ENCODE results near the gene PRKCD.

Gene PRKCD

DNA sequence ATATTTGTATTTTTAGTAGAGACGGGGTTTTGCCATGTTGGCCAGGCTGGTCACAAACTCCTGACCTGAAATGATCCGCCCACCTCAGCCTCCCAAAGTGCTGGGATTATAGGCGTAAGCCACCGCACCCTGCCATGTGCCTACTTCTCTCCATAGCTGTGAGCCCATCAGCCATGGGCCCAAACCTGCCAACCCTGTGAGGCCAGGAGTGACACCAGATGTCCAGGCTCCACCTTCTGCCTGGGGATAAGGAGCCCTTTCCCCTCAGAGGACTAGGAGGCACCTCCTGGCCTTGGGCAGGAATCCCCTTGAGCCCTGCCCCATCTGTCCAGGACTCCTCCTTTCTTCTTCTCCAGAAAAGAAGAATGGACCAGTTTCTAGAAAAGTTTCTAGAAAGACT is 16.6 kb upstream of the PRKCD start:
- Histone ChIP-seq H3K9me3 (ENCODE audit: low read depth, low read length) (no peaks in the 10 kb centered on the region), H3K9ac (ENCODE audit: insufficient read length) (no peak overlapping the region), H3K4me3 (no peak overlapping the region), H3K36me3 (ENCODE audit: insufficient read depth, low read length) (no peaks in the 10 kb centered on the region), H3K27ac (no peak overlapping the region)
- no peak for TF ChIP-seq FOXP2 (optimal IDR thresholded peaks at IDR 0.05; ENCODE audit: control extremely low read depth, extremely low read length, insufficient read depth)
- TF ChIP-seq POLR2AphosphoS5 (IDR thresholded peaks at IDR 0.05; ENCODE audit: borderline replicate concordance, low read depth, low read length), result no peak
- no peak for TF ChIP-seq EZH2 (IDR thresholded peaks at IDR 0.05)
- no peak for DNase-seq (ENCODE audit: low read depth, low spot score)

- H3K9me3 ChIP-seq (ENCODE audit: low read depth, low read length), result no peaks in the 10 kb centered on the region
- no peak overlapping the region for H3K27ac ChIP-seq
- H3K36me3 ChIP-seq (ENCODE audit: insufficient read depth, low read length), result no peaks in the 10 kb centered on the region
- no peak for DNase-seq (ENCODE audit: low read depth, low spot score)
- no peak overlapping the region for H3K4me3 ChIP-seq
- no peak overlapping the region for H3K9ac ChIP-seq (ENCODE audit: insufficient read length)
- TF ChIP-seq EZH2 (IDR thresholded peaks at IDR 0.05), result no peak
- no peak for TF ChIP-seq POLR2AphosphoS5 (IDR thresholded peaks at IDR 0.05; ENCODE audit: borderline replicate concordance, low read depth, low read length)
- TF ChIP-seq FOXP2 (optimal IDR thresholded peaks at IDR 0.05; ENCODE audit: control extremely low read depth, extremely low read length, insufficient read depth), result no peak
These were observed 15.9 kb upstream of the PRKCD start for GRCh38 chr3:53144862-53145712.

- no peak overlapping the region for H3K27ac ChIP-seq
- no peak for TF ChIP-seq EZH2 (IDR thresholded peaks at IDR 0.05)
- TF ChIP-seq FOXP2 (optimal IDR thresholded peaks at IDR 0.05; ENCODE audit: control extremely low read depth, extremely low read length, insufficient read depth), result no peak
- TF ChIP-seq POLR2AphosphoS5 (IDR thresholded peaks at IDR 0.05; ENCODE audit: borderline replicate concordance, low read depth, low read length), result no peak
- DNase-seq (ENCODE audit: low read depth, low spot score), result no peak
- H3K9me3 ChIP-seq (ENCODE audit: low read depth, low read length), result no peaks in the 10 kb centered on the region
- no peak overlapping the region for H3K9ac ChIP-seq (ENCODE audit: insufficient read length)
- no peak overlapping the region for H3K4me3 ChIP-seq
- no peaks in the 10 kb centered on the region for H3K36me3 ChIP-seq (ENCODE audit: insufficient read depth, low read length)
These were observed 15.3 kb upstream of the PRKCD start for GRCh38 chr3:53145713-53146080.

GRCh38 chr3:53146319-53146891 is 14.6 kb upstream of the PRKCD start:
- Histone ChIP-seq H3K9ac (ENCODE audit: insufficient read length) (no peak overlapping the region), H3K36me3 (ENCODE audit: insufficient read depth, low read length) (no peaks in the 10 kb centered on the region), H3K27ac (no peak overlapping the region), H3K9me3 (ENCODE audit: low read depth, low read length) (no peaks in the 10 kb centered on the region), H3K4me3 (no peak overlapping the region)
- no peak for TF ChIP-seq FOXP2 (optimal IDR thresholded peaks at IDR 0.05; ENCODE audit: control extremely low read depth, extremely low read length, insufficient read depth)
- TF ChIP-seq POLR2AphosphoS5 (IDR thresholded peaks at IDR 0.05; ENCODE audit: borderline replicate concordance, low read depth, low read length), result no peak
- no peak for TF ChIP-seq EZH2 (IDR thresholded peaks at IDR 0.05)
- DNase-seq (ENCODE audit: low read depth, low spot score), result no peak

DNA sequence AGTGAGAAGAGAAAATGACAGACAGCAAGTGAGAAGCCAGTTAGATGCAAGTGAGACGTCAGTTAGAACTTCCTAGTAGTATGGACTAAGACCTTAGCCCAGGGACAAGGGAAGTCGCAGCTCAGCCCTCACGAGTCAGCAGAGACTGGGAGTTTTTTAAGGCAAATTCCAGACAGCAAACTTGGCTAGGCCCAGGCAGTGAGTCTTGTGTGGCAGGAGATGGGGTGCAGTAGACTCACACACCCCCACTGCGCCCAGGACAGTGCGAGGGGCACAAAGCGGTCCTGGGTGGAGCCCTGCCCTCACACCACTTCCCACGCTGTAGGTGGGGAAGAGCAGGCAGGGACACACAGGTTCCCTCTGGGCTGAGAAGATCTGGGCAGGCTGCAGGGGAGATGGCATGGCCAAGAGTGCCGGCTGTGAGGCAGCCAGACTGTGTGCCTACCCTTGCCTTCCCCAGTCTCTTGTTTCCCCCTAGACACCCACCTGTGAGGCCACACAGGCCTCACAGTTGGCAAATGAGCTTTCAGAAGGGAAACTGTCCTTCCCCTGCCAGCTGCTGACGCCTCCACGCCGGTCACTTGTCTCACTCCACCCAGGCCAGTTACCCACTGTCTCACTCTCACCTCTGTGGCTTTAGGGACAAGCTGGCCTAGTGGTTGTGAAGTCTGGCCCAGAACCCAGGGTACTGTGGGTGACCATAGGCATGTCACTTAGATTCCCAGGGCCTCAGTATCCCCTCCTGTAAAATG is 13.7 kb upstream of the PRKCD start:
- Histone ChIP-seq H3K9me3 (ENCODE audit: low read depth, low read length) (no peaks in the 10 kb centered on the region), H3K27ac (no peak overlapping the region), H3K9ac (ENCODE audit: insufficient read length) (no peak overlapping the region), H3K4me3 (no peak overlapping the region), H3K36me3 (ENCODE audit: insufficient read depth, low read length) (no peaks in the 10 kb centered on the region)
- DNase-seq (ENCODE audit: low read depth, low spot score), result no peak
- TF ChIP-seq FOXP2 (optimal IDR thresholded peaks at IDR 0.05; ENCODE audit: control extremely low read depth, extremely low read length, insufficient read depth) (no peak), POLR2AphosphoS5 (IDR thresholded peaks at IDR 0.05; ENCODE audit: borderline replicate concordance, low read depth, low read length) (no peak), EZH2 (IDR thresholded peaks at IDR 0.05) (no peak)

GRCh38 chr3:53147903-53148400 is 13.1 kb upstream of the PRKCD start:
- Histone ChIP-seq H3K9ac (ENCODE audit: insufficient read length) (no peak overlapping the region), H3K36me3 (ENCODE audit: insufficient read depth, low read length) (no peaks in the 10 kb centered on the region), H3K4me3 (no peak overlapping the region), H3K9me3 (ENCODE audit: low read depth, low read length) (no peaks in the 10 kb centered on the region), H3K27ac (no peak overlapping the region)
- TF ChIP-seq POLR2AphosphoS5 (IDR thresholded peaks at IDR 0.05; ENCODE audit: borderline replicate concordance, low read depth, low read length) (no peak), EZH2 (IDR thresholded peaks at IDR 0.05) (no peak), FOXP2 (optimal IDR thresholded peaks at IDR 0.05; ENCODE audit: control extremely low read depth, extremely low read length, insufficient read depth) (no peak)
- no peak for DNase-seq (ENCODE audit: low read depth, low spot score)

GRCh38 chr3:53149006-53149690 is 11.9 kb upstream of the PRKCD start:
- Histone ChIP-seq H3K36me3 (ENCODE audit: insufficient read depth, low read length) (no peaks in the 10 kb centered on the region), H3K9ac (ENCODE audit: insufficient read length) (no peak overlapping the region), H3K27ac (no peak overlapping the region), H3K4me3 (no peak overlapping the region), H3K9me3 (ENCODE audit: low read depth, low read length) (no peaks in the 10 kb centered on the region)
- DNase-seq (ENCODE audit: low read depth, low spot score), result no peak
- TF ChIP-seq EZH2 (IDR thresholded peaks at IDR 0.05) (no peak), POLR2AphosphoS5 (IDR thresholded peaks at IDR 0.05; ENCODE audit: borderline replicate concordance, low read depth, low read length) (no peak), FOXP2 (optimal IDR thresholded peaks at IDR 0.05; ENCODE audit: control extremely low read depth, extremely low read length, insufficient read depth) (no peak)

Data from SK-N-MC (cell line).